Effector CD4-positive, alpha-beta T cell (primary cell): Measurements from ENCODE around the gene TFG.
A peak's percentile ranks its signal among the peaks of the same experiment; 100 is the strongest.

Experiments
- DNase-seq: peaks from one replicate; pipeline ENCODE4 v3.0.0-alpha.2; 2020

The TFG gene

GRCh38 chr3:100708644-100708988 is 678 bp upstream of the TFG start:
- no peak for DNase-seq

GRCh38 chr3:100709842-100710260 is 557 bp downstream of the TFG start:
- peak; percentile 13 for DNase-seq

GRCh38 chr3:100710261-100710968 is 1.1 kb downstream of the TFG start:
- peak; percentile 19 for DNase-seq

- no peak for DNase-seq
Measured at GRCh38 chr3:100715176-100715575, 5.9 kb downstream of the TFG start.

GRCh38 chr3:100717063-100717462 is 7.8 kb downstream of the TFG start:
- DNase-seq = no peak

- DNase-seq = no peak
Measured at GRCh38 chr3:100717637-100718487, 8.6 kb downstream of the TFG start.

- no peak for DNase-seq
Measured at GRCh38 chr3:100719136-100719535, 9.8 kb downstream of the TFG start.

GRCh38 chr3:100720426-100720825 is 11.1 kb downstream of the TFG start:
- no peak for DNase-seq

- no peak for DNase-seq
Measured at GRCh38 chr3:100725935-100726513, 16.7 kb downstream of the TFG start.

GRCh38 chr3:100726706-100727105 is 17.4 kb downstream of the TFG start:
- no peak for DNase-seq

GRCh38 chr3:100730524-100730923 is 21.2 kb downstream of the TFG start:
- DNase-seq = no peak

- DNase-seq = no peak
Measured at GRCh38 chr3:100732435-100732834, 23.1 kb downstream of the TFG start.

GRCh38 chr3:100737334-100737733 is 28.0 kb downstream of the TFG start:
- no peak for DNase-seq

- no peak for DNase-seq
Measured at GRCh38 chr3:100740207-100740606, 30.9 kb downstream of the TFG start.

- DNase-seq = no peak
Measured at GRCh38 chr3:100743535-100743934, 34.2 kb downstream of the TFG start.

- no peak for DNase-seq
Measured at GRCh38 chr3:100744671-100745070, 35.4 kb downstream of the TFG start.

GRCh38 chr3:100745617-100746016 is 36.3 kb downstream of the TFG start:
- DNase-seq = no peak

- DNase-seq = no peak
Measured at GRCh38 chr3:100746092-100746491, 36.8 kb downstream of the TFG start.

- DNase-seq = no peak
Measured at GRCh38 chr3:100748220-100748619, 38.9 kb downstream of the TFG start.

GRCh38 chr3:100748967-100749366 is 39.7 kb downstream of the TFG start:
- DNase-seq = no peak

- DNase-seq = no peak
Measured at GRCh38 chr3:100753846-100754245, 44.6 kb downstream of the TFG start.

- DNase-seq = no peak
Measured at GRCh38 chr3:100754563-100755334, 45.5 kb downstream of the TFG start.

- no peak for DNase-seq
Measured at GRCh38 chr3:100756441-100756840, 47.1 kb downstream of the TFG start.
